Breast epithelium (tissue), 4 donors: ENCODE results near the gene PRSS36. TPM values are rescaled to one million over a fixed set of nuclear protein-coding genes. Genes with fewer than 3 reads are reported as not detected.
A peak's percentile ranks its signal among the peaks of the same experiment; 100 is the strongest.

Experiments
- DNase-seq, 2 donors: peaks; one replicate each; pipeline ENCODE4 v3.0.0-alpha.2; 2019; ENCODE audit warnings: low spot score in 2 of 2
- H3K27ac ChIP-seq, 2 donors: fragments of 200-600 bp; sonication (generic) in 1 of 2; one replicate each; pipeline ENCODE4 v1.5.1; 2016 to 2019; ENCODE audit warnings: mild to moderate bottlenecking in 1 of 2
- H3K27me3 ChIP-seq, 2 donors: fragments of 200-600 bp; sonication (generic) in 1 of 2; one replicate each; pipeline versions ENCODE4 v1.5.1 to v1.6.0; 2017 to 2019; ENCODE audit warnings: control low read depth in 1 of 2, mild to moderate bottlenecking in 1 of 2
- H3K36me3 ChIP-seq: fragments of 200-600 bp; one replicate; pipeline ENCODE4 v1.5.1; 2019
- H3K4me1 ChIP-seq, 2 donors: fragments of 200-600 bp; sonication (generic); one replicate each; pipeline ENCODE4 v1.5.1; 2016 to 2019; ENCODE audit warnings: control low read depth in 1 of 2
- H3K4me3 ChIP-seq, 3 donors: fragments of 200-600 bp; sonication (generic); 1 replicate in 2 of 3; 2 replicates in 1 of 3; pipeline ENCODE4 v1.5.1; 2016 to 2019; ENCODE audit warnings: mild to moderate bottlenecking in 3 of 3, moderate library complexity in 2 of 3
- H3K9me3 ChIP-seq, 2 donors: fragments of 200-600 bp; sonication (generic) in 1 of 2; one replicate each; pipeline ENCODE4 v1.5.1; 2016 to 2019; ENCODE audit warnings: control low read depth in 1 of 2
- POLR2A ChIP-seq: fragments of 450-650 bp; IDR thresholded peaks from one replicate; pipeline ENCODE4 v1.6.1; 2016; ENCODE audit warnings: antibody characterized with exemption, mild to moderate bottlenecking, moderate library complexity
- POLR2AphosphoS5 ChIP-seq, 3 donors: sonication (generic); formaldehyde crosslinking; IDR thresholded peaks; one replicate each; pipeline ENCODE4 v1.6.1; 2017; ENCODE audit warnings: antibody characterized with exemption in 3 of 3
- intact Hi-C: fragments of 100-400 bp; cut with DNase I; formaldehyde crosslinking; loops from one replicate; pipeline ENCODE4 v1.15.1; 2023; ENCODE audit warnings: low total_unique reads
- total RNA-seq, 3 donors: library from RNA; depleted of rRNA; stranded (reverse); fragments of >200 nt; gene quantifications; one replicate each; pipeline ENCODE4 v1.1.0, GENCODE V29; 2016
- TF ChIP-seq, protein P1 (sequence below), 3 donors: fragments of 450-650 bp; IDR thresholded peaks; one replicate each; pipeline ENCODE4 v1.5.1; 2016 to 2017; ENCODE audit warnings: antibody characterized with exemption in 3 of 3, mild to moderate bottlenecking in 3 of 3, moderate library complexity in 3 of 3

PRSS36 gene
- total RNA-seq, 3 donors from 2014 or later, result 0.98 to 8.3 (median 2.0) TPM

GRCh38 chr16:31117384-31118222 lies 32.3 kb downstream of the PRSS36 start, which contains the start of gene KAT8:
TSS of gene KAT8 (plus strand) at chr16:31117664. CDS start at chr16:31117682, 18 bp downstream.
- no peaks in the 10 kb centered on the region for H3K27me3 ChIP-seq
- peaks cover 5% of the 10 kb centered on the region for H3K36me3 ChIP-seq
- TF ChIP-seq, protein P1, sequence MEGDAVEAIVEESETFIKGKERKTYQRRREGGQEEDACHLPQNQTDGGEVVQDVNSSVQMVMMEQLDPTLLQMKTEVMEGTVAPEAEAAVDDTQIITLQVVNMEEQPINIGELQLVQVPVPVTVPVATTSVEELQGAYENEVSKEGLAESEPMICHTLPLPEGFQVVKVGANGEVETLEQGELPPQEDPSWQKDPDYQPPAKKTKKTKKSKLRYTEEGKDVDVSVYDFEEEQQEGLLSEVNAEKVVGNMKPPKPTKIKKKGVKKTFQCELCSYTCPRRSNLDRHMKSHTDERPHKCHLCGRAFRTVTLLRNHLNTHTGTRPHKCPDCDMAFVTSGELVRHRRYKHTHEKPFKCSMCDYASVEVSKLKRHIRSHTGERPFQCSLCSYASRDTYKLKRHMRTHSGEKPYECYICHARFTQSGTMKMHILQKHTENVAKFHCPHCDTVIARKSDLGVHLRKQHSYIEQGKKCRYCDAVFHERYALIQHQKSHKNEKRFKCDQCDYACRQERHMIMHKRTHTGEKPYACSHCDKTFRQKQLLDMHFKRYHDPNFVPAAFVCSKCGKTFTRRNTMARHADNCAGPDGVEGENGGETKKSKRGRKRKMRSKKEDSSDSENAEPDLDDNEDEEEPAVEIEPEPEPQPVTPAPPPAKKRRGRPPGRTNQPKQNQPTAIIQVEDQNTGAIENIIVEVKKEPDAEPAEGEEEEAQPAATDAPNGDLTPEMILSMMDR (IDR thresholded peaks at IDR 0.05), result no peak
- TF ChIP-seq POLR2A, result peak; percentile 71
- peak; percentile 95 to 98 (median 96) for TF ChIP-seq POLR2AphosphoS5 (IDR thresholded peaks at IDR 0.05)
- H3K27ac ChIP-seq, result peak within 1 kb of the TSS; percentile 95 to 99
- peak; percentile 98 to 99 for DNase-seq
- peak within 1 kb of the TSS; percentile 67 to 88 (median 78) for H3K4me3 ChIP-seq
- no peaks in the 10 kb centered on the region for H3K9me3 ChIP-seq
- H3K4me1 ChIP-seq, result peaks cover 0 to 5% of the 10 kb centered on the region in 2 donors
- intact Hi-C loops, result no loop called here

- intact Hi-C loops, result no loop called here
- H3K36me3 ChIP-seq, result peaks cover 4% of the 10 kb centered on the region
- H3K4me1 ChIP-seq, result peaks cover 0 to 5% of the 10 kb centered on the region in 2 donors
- peak overlapping the region; percentile 52 to 72 for H3K27ac ChIP-seq
- H3K9me3 ChIP-seq, result no peaks in the 10 kb centered on the region
- DNase-seq, result no peak
- no peak overlapping the region for H3K4me3 ChIP-seq
- TF ChIP-seq POLR2AphosphoS5 (IDR thresholded peaks at IDR 0.05), result no peak
- TF ChIP-seq, protein P1 (IDR thresholded peaks at IDR 0.05), result no peak
- TF ChIP-seq POLR2A, result no peak
- no peaks in the 10 kb centered on the region for H3K27me3 ChIP-seq
Observed at GRCh38 chr16:31114468-31114867, 35.4 kb downstream of the PRSS36 start.

DNA sequence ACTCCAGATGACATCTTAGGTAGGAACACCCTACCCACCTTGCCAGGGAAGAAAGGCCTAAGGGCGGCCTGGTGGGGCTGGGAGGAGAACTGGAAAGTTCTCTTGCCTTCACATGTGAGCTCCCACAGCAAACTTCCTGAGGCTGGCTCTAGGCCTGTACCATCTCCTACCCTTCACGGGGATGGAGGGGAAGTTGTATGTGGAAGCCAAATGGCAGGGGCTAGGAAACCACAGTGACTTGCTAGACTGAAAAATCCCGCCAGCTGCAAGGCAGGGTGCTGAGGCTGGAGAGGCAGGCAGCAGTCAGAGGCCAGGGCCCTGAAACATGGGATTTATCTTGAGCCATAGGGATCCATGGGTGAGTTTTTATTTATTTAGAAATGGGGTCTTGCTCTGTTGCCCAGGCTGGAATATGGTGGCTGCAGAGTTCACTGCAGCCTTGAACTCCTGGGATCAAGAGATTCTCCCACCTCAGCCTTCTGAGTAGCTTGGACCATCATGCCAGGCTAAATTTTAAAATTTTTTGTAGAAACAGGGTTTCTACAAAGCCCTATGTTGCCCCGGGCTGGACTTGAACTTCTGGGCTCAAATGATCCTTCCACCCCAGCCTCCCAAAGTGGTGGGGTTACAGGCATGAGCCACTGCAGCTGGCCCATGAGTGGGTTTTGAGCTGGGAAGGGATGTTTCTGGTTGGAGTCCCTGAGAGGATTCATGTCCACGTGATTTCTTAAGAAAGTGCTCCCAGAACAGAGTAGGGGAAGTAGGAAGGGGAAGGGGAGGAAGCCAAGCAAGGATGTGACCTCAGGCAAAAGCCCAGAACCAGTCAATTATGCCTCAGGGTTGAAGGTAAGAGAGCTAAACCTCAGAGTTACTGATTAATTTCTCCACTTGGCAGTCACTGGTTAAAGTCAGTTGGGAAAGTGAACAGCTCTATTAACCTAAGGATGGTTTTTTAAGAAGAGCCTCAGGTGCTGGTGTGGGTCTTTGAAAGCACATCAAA lies 36.4 kb downstream of the PRSS36 start:
- Histone ChIP-seq H3K4me1 (no peaks in the 10 kb centered on the region), H3K27me3 (no peaks in the 10 kb centered on the region), H3K4me3 (no peak overlapping the region), H3K36me3 (peaks cover 4% of the 10 kb centered on the region), H3K9me3 (no peaks in the 10 kb centered on the region), H3K27ac (peak overlapping the region; percentile 52 to 72)
- DNase-seq, result no peak
- TF ChIP-seq POLR2AphosphoS5 (IDR thresholded peaks at IDR 0.05) (no peak), POLR2A (no peak)
- TF ChIP-seq, protein P1 (IDR thresholded peaks at IDR 0.05), result no peak
- intact Hi-C loops, result no loop called here

GRCh38 chr16:31112711-31113110 lies 37.2 kb downstream of the PRSS36 start:
- no peak for DNase-seq
- Histone ChIP-seq H3K4me1 (no peaks in the 10 kb centered on the region), H3K4me3 (no peak overlapping the region), H3K36me3 (peaks cover 4% of the 10 kb centered on the region), H3K9me3 (no peaks in the 10 kb centered on the region), H3K27me3 (no peaks in the 10 kb centered on the region), H3K27ac (peak overlapping the region; percentile 52 to 72)
- TF ChIP-seq POLR2A (no peak), POLR2AphosphoS5 (IDR thresholded peaks at IDR 0.05) (no peak)
- TF ChIP-seq, protein P1 (IDR thresholded peaks at IDR 0.05), result no peak
- intact Hi-C loops, result no loop called here
